NOMO-1 (cell line): Measurements from ENCODE around the gene IL18R1.
A peak's percentile ranks its signal among the peaks of the same experiment; 100 is the strongest.

Experiments used
- DNase-seq, 2 experiments: peaks; one replicate each; lab custom pipeline; 2025; ENCODE audit not compliant: unreplicated experiment in 2 of 2; lab: John Stamatoyannopoulos, UW

The IL18R1 gene

DNA sequence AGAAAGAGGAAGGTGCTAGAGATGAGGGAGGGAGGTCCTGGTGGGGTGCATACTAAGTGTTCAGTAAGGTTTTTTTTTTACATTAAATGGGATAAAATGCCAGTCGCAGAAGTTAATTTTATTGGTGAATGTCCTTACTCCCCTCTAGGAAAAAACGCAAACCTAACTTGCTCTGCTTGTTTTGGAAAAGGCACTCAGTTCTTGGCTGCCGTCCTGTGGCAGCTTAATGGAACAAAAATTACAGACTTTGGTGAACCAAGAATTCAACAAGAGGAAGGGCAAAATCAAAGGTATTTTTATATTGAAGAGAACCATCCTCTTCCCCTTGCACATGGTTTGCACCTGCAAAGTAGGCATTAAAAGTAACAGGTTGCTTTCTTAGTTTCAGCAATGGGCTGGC lies 12.7 kb upstream of the IL18R1 start:
- no peak for DNase-seq

GRCh38 chr2:102344397-102344796 lies 11.2 kb upstream of the IL18R1 start:
- no peak for DNase-seq

DNA sequence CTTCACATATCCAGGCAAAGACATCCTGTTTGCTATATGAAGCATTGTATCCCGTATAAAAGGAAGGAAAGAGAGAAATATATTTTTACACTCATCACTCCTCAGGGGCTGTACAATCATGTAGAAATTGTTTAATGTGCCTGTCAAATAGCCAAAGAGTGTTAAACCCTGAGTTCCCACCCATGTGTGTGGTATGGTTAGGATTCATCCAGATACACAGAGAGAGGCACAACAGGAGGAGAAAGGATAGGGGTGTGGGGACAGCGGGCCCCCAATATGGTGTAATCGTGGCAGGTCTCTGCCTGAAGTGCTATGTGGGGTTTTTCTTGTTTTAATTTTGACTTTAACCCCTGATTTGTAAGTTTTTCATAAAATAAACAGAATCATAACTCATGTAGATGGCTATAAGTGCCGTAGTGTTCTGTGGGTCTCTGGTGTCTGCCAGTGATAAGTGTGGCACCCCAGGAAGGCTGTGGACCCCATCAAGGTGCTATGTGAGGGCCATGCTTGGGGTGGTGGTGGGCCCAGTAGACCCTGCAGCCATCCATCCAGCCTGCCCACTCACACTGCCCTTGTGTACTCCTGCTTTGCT lies 10.2 kb upstream of the IL18R1 start:
- no peak for DNase-seq

GRCh38 chr2:102346381-102347130 lies 9.0 kb upstream of the IL18R1 start:
- no peak for DNase-seq

GRCh38 chr2:102350137-102350793 lies 5.3 kb upstream of the IL18R1 start:
- DNase-seq, result no peak

GRCh38 chr2:102356381-102356712 lies 751 bp downstream of the IL18R1 start:
- DNase-seq, result no peak

- DNase-seq, result no peak
These were observed 1.1 kb downstream of the IL18R1 start for GRCh38 chr2:102356741-102357140.

DNA sequence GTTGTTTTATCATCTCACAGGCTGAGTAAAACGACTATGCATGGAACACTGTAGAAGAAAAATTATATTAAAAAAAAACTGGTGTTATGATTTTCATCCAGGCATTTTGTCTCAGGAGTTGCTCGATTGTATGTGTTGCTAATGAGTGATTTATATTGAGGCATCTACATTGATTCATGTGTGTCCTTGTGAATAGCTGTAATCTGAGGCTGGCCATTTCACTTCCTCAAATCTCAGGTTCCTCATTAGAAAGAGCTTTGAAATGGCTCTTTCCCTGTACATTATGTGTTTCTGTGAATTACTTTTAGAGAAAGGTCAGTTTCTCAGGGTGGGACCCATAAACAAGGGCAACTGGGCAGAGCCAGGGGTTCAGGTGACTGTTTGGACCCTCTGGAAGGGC lies 2.3 kb downstream of the IL18R1 start:
- DNase-seq, result peak; percentile 16 to 90

DNA sequence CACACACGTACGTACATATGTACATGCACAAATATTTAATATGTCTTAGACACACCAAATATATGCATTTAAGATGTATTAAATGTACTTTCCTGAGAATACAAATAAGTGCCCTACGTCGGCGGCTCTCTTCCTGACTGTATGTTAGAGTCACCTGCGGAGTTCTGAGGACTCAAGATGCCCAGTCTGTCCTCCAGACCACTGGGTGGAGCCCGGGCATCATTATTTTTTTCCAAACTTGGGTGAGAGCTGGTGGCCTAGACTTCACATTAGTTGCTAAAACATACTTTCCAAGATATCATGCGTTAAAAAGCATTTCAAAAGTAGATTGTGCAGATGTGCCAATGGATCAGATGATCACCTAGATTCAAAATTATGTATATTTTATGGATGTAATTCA lies 2.9 kb downstream of the IL18R1 start:
- peak in 1 of 2 experiments; percentile 8 for DNase-seq

- DNase-seq, result peak in 1 of 2 experiments; percentile 14
These were observed 3.9 kb downstream of the IL18R1 start for GRCh38 chr2:102359527-102359926.

DNA sequence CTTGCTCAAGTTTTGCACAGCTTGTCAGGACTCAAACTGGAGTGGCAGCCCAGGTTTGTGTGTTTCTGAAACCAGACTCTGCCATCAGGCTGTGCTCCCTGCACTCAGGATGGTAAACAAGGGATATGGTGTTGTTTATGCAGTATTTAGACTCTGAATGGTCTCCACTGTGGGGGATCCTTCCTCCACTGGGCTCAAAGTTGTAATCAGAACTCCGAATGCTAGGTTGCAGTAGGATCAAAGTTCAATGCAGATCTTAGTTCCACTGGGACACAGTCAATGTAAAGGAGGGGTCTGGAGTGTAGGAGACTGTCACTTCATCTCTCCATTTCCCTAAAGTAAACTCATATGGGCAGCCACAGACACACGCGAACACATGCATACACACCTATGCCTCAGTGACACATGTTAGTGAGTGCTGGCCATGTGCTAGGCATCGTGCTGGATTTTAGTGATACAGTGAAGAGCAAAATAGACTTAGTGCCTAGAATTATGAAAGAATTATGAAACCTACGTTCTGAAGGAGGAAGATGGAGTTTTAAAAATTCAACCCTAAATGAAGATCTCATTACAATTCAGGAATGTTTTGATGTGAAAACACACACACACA lies 6.1 kb downstream of the IL18R1 start:
- DNase-seq, result no peak

DNA sequence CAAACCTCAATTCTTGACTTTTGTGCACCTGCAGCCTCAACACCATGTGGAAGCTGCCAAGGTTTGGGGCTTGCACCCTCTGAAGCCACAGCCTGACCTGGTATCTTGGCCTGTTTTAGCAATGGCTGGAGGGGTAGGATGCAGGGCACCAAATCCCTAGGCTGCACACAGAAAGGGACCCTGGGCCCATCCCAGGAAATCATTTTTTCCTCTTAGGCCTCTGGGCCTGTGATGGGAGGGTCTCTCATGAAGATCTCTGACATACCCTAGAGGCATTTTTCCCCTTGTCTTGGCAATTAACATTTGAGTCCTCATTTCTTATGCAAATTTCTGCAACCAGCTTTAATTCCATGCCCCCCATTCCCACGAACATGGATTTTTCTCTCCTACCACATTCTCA lies 10.2 kb downstream of the IL18R1 start:
- no peak for DNase-seq

- DNase-seq, result peak; percentile 7 to 45
These were observed 11.0 kb downstream of the IL18R1 start for GRCh38 chr2:102366406-102367112.

DNA sequence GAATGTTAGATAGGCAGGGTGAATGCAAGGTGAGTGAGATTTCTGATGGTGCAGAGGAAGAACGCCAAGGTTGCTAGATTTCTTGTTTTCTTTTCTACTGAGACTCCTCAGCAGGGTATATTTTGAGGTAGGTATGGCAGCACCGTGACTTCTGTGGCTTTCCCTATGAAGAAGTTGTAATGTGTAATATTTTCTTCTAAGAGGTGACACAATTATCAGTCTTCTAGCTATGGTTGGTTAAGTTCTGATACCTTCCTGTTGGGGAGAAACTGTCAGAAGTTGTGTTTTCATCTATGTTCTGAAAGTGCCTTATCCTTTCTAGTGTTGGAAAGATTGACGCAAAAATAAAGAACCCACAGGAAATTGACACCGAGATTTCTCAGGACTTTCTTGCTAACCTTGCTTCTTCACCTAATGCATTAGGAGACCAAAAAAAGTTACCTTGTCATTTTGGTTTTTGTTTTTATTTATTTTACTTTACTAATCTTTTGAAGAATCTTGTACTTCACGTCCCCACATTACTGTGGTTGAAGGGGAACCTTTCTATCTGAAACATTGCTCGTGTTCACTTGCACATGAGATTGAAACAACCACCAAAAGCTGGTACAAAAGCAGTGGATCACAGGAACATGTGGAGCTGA lies 11.9 kb downstream of the IL18R1 start:
- DNase-seq, result no peak

DNA sequence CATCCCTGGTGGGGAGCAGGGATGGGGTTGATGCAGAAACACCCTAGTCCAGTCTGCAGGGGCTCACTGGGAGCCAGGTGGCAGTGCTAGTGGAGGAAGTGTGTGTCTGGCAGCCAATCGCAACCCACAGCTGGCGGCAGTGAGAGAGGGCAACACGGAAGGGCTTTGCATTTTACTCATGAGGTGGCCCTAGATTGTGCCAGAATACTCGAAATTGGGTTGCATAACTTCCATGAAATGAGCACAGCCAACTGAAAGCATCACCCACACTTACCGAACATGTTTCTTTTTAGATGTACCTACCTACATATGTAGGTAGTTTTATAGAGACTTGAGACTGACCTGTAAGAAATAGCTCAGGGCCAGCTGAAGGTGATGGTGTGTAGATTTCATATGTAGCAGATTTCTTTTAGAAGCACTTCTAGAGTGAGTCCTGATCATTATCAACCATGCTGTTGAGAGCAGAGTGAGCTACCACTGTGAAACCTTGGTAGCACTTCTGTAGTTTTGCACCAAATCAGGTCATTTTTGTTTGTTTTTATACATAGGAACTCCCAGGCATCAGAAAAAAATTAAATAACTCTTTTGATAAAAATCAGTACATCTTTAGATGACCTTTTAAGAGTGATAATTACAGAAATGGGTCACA lies 13.0 kb downstream of the IL18R1 start:
- DNase-seq, result no peak

- no peak for DNase-seq
These were observed 14.3 kb downstream of the IL18R1 start for GRCh38 chr2:102369866-102370265.

GRCh38 chr2:102376052-102376591 lies 20.5 kb downstream of the IL18R1 start:
- DNase-seq, result no peak

DNA sequence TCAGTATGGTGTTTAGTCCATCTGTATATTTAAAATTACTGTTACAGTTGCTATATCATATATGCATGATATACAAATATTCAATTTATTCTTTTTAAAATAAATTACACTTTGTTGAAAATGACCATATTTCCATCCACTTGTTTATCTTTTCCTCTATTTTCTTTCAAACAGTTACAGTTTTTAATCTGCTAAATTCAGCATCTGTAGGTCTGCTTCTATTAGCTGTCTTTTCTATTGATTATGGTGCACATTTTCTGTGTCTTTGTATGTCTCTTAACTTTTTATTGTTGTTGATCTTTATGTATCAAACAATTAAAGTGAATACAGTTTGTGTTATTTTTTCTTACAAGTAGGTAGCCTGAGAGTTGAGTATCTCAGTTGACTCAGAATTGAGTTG lies 28.1 kb downstream of the IL18R1 start:
- DNase-seq, result no peak

DNA sequence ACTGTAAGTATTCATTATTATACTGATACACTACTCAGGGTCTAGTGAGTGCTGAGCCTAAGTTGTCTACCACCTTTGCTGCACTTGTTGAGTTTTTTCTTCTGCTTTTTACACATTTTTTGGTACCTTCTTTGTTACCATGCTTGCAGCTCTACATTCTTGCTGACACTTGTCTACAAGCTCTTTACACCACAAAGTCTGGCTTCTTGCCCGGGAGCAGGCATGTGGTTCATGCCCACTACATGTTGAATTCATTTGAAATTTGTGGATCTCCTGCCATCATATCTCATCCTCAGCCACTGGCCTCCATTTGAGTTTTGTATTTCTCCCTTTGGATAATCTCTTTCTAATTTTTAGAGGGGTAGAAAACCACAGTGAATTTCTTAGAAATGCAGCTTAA lies 29.9 kb downstream of the IL18R1 start:
- DNase-seq, result no peak

GRCh38 chr2:102386004-102386403 lies 30.4 kb downstream of the IL18R1 start:
- no peak for DNase-seq
